ENCODE data around the gene ZSWIM8.

The ZSWIM8 gene

DNA sequence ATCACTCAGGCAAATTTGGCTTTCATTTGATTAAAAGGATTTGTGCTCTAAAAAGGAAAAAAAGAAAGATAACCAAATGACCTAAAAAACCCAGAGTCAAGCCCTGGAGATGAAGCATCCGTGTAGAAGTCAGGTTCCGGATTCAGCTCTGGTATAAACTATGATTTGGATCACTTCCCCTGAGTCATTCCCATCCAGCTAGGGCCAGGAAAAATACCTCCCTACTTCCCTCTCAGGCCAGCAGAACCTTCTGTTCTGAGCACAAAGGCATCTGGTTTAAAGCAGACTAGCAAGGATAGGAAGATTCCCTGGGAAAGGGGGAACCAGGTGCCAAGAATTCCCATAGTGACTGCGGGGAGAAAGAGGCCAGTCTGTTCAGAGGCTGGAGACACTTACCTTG lies 51.7 kb downstream of the ZSWIM8 start:
- DNase-seq (ENCODE audit: extremely low read depth, low read depth), result peak; percentile 93

DNA sequence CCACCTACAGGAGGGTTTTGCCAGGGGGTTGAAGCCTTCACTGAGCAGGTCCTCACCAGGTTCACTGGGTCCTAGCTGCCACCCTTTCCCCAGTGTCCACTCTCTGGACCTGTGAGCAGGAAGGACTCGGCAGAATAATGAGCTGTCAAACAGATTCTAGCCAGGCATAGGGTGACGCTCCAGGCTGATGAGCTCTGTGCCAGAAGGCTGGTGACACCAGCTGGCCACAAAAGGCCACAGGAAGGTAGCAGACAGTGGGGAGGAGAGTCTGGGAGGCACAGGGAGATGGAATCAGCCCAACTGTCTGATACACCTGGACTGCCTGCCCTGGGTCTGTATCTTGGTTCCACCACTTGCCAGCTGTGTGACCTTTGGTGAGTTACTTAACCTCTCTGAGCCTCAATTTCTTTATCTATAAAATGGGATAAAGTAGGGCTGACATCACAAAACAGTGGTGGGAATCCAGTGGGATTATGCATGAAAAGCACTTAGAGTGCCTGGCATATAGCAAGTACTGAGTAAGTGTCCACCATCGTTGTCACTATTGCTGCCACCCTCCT lies 52.7 kb downstream of the ZSWIM8 start:
- TF ChIP-seq, protein P1, sequence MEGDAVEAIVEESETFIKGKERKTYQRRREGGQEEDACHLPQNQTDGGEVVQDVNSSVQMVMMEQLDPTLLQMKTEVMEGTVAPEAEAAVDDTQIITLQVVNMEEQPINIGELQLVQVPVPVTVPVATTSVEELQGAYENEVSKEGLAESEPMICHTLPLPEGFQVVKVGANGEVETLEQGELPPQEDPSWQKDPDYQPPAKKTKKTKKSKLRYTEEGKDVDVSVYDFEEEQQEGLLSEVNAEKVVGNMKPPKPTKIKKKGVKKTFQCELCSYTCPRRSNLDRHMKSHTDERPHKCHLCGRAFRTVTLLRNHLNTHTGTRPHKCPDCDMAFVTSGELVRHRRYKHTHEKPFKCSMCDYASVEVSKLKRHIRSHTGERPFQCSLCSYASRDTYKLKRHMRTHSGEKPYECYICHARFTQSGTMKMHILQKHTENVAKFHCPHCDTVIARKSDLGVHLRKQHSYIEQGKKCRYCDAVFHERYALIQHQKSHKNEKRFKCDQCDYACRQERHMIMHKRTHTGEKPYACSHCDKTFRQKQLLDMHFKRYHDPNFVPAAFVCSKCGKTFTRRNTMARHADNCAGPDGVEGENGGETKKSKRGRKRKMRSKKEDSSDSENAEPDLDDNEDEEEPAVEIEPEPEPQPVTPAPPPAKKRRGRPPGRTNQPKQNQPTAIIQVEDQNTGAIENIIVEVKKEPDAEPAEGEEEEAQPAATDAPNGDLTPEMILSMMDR (IDR thresholded peaks at IDR 0.05; ENCODE audit: low read depth, low read length), result no peak

More for the DNA sequence above, 51.7 kb downstream of the ZSWIM8 start:
- TF ChIP-seq, protein P1 (IDR thresholded peaks at IDR 0.05; ENCODE audit: low read depth, low read length), result no peak

GRCh38 chr10:73838827-73839226 lies 53.4 kb downstream of the ZSWIM8 start:
- no peak for DNase-seq (ENCODE audit: extremely low read depth, low read depth)
- TF ChIP-seq, protein P1 (IDR thresholded peaks at IDR 0.05; ENCODE audit: low read depth, low read length), result no peak

More for the DNA sequence above, 52.7 kb downstream of the ZSWIM8 start:
- DNase-seq (ENCODE audit: extremely low read depth, low read depth), result no peak

GRCh38 chr10:73839276-73839966 lies 54.0 kb downstream of the ZSWIM8 start:
- DNase-seq (ENCODE audit: extremely low read depth, low read depth), result no peak
- TF ChIP-seq, protein P1 (IDR thresholded peaks at IDR 0.05; ENCODE audit: low read depth, low read length), result no peak

GRCh38 chr10:73840056-73840402 lies 54.6 kb downstream of the ZSWIM8 start:
- no peak for DNase-seq (ENCODE audit: extremely low read depth, low read depth)
- TF ChIP-seq, protein P1 (IDR thresholded peaks at IDR 0.05; ENCODE audit: low read depth, low read length), result no peak

GRCh38 chr10:73840403-73841060 lies 55.1 kb downstream of the ZSWIM8 start:
- TF ChIP-seq, protein P1 (IDR thresholded peaks at IDR 0.05; ENCODE audit: low read depth, low read length), result no peak
- no peak for DNase-seq (ENCODE audit: extremely low read depth, low read depth)

GRCh38 chr10:73841061-73841421 lies 55.6 kb downstream of the ZSWIM8 start:
- TF ChIP-seq, protein P1 (IDR thresholded peaks at IDR 0.05; ENCODE audit: low read depth, low read length), result no peak

More at GRCh38 chr10:73841061-73841421, 55.6 kb downstream of the ZSWIM8 start:
- no peak for DNase-seq (ENCODE audit: extremely low read depth, low read depth)

Data from AG09319 (cell line).